Measurements from ENCODE around the gene ZC3H6.

GRCh38 chr2:112229348-112229747, 46.0 kb upstream of the ZC3H6 start:
- TF ChIP-seq, protein P1, sequence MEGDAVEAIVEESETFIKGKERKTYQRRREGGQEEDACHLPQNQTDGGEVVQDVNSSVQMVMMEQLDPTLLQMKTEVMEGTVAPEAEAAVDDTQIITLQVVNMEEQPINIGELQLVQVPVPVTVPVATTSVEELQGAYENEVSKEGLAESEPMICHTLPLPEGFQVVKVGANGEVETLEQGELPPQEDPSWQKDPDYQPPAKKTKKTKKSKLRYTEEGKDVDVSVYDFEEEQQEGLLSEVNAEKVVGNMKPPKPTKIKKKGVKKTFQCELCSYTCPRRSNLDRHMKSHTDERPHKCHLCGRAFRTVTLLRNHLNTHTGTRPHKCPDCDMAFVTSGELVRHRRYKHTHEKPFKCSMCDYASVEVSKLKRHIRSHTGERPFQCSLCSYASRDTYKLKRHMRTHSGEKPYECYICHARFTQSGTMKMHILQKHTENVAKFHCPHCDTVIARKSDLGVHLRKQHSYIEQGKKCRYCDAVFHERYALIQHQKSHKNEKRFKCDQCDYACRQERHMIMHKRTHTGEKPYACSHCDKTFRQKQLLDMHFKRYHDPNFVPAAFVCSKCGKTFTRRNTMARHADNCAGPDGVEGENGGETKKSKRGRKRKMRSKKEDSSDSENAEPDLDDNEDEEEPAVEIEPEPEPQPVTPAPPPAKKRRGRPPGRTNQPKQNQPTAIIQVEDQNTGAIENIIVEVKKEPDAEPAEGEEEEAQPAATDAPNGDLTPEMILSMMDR (IDR thresholded peaks at IDR 0.05; ENCODE audit: insufficient read depth, low read depth, low read length): no peak
- no peak for TF ChIP-seq EZH2 (IDR thresholded peaks at IDR 0.05; ENCODE audit: insufficient read depth, low read length)
